HepG2 (cell line): ENCODE measurements around the gene EMC9. TPM values are rescaled to one million over a fixed set of nuclear protein-coding genes. Genes with fewer than 3 reads are reported as not detected.

Experiments
- FOXK2 ChIP-seq: fragments of 450-650 bp; IDR thresholded peaks from 2 replicates; pipeline ENCODE4 v1.6.1; 2016
- HBP1 ChIP-seq: IDR thresholded peaks from 2 replicates; pipeline ENCODE4 v1.6.1; 2016; ENCODE audit warnings: low read depth, control low read depth
- HNF1A ChIP-seq, 2 experiments: sonication (generic) in 1 of 2; formaldehyde crosslinking in 1 of 2; IDR thresholded peaks; 2 replicates each; pipeline versions ENCODE4 v1.4.0 to v1.6.1; 2016 to 2020; ENCODE audit warnings: borderline replicate concordance in 1 of 2, low read depth in 1 of 2, mild to moderate bottlenecking in 1 of 2, missing genetic modification reagents in 1 of 2
- MTF1 ChIP-seq: sonication (generic); formaldehyde crosslinking; IDR thresholded peaks from 2 replicates; pipeline ENCODE4 v1.5.0; 2020; ENCODE audit warnings: missing genetic modification reagents
- NR1H2 ChIP-seq: sonication (generic); formaldehyde crosslinking; IDR thresholded peaks from 2 replicates; pipeline ENCODE4 v1.8.1; 2022; ENCODE audit warnings: low read depth, missing genetic modification reagents, borderline replicate concordance
- ONECUT2 ChIP-seq: sonication (generic); formaldehyde crosslinking; IDR thresholded peaks from 2 replicates; pipeline ENCODE4 v1.4.0; 2020; ENCODE audit warnings: missing genetic modification reagents
- PBX2 ChIP-seq: IDR thresholded peaks from 2 replicates; pipeline ENCODE4 v1.6.1; 2016; ENCODE audit warnings: control low read depth
- PCBP1 ChIP-seq: fragments of 200-400 bp; formaldehyde crosslinking; IDR thresholded peaks from 2 replicates; pipeline ENCODE4 v1.6.1; 2017; ENCODE audit warnings: mild to moderate bottlenecking, low read depth, low read length, borderline replicate concordance
- PCBP2 ChIP-seq: fragments of 200-400 bp; formaldehyde crosslinking; optimal IDR thresholded peaks from 2 replicates; pipeline ENCODE3; 2018; ENCODE audit warnings: low read length, low read depth; ENCODE audit not compliant: poor library complexity, severe bottlenecking
- POLR2G ChIP-seq: fragments of 200-400 bp; formaldehyde crosslinking; IDR thresholded peaks from 2 replicates; pipeline ENCODE4 v1.6.1; 2018; ENCODE audit warnings: mild to moderate bottlenecking, low read depth, low read length, moderate library complexity
- SUZ12 ChIP-seq: fragments of 150-350 bp; IDR thresholded peaks from 2 replicates; pipeline ENCODE4 v1.6.1; 2014; ENCODE audit warnings: low read depth, low read length
- TFAP4 ChIP-seq: sonication (generic); IDR thresholded peaks from 2 replicates; pipeline ENCODE4 v1.6.1; 2016; ENCODE audit warnings: low read depth, borderline replicate concordance
- YY1 ChIP-seq: IDR thresholded peaks from 2 replicates; pipeline ENCODE4 v1.6.1; 2011; ENCODE audit warnings: low read length, low read depth, moderate library complexity, mild to moderate bottlenecking; ENCODE audit not compliant: insufficient read depth, insufficient replicate concordance
- ZBTB14 ChIP-seq: sonication (generic); formaldehyde crosslinking; IDR thresholded peaks from 2 replicates; pipeline ENCODE4 v1.4.0; 2020; ENCODE audit warnings: missing genetic modification reagents
- ZNF234 ChIP-seq: sonication (generic); formaldehyde crosslinking; conservative IDR thresholded peaks from 2 replicates; pipeline ENCODE4 v1.5.1; 2020; ENCODE audit warnings: mild to moderate bottlenecking, missing genetic modification reagents
- ZNF30 ChIP-seq: sonication (generic); formaldehyde crosslinking; IDR thresholded peaks from 2 replicates; pipeline ENCODE4 v1.5.0; 2020; ENCODE audit warnings: mild to moderate bottlenecking, missing genetic modification reagents
- ZNF552 ChIP-seq: sonication (generic); formaldehyde crosslinking; IDR thresholded peaks from 2 replicates; pipeline ENCODE4 v1.9.0; 2022; ENCODE audit warnings: missing genetic modification reagents, mild to moderate bottlenecking, borderline replicate concordance
- ZNF570 ChIP-seq: sonication (generic); formaldehyde crosslinking; IDR thresholded peaks from 2 replicates; pipeline ENCODE4 v1.4.0; 2020; ENCODE audit warnings: mild to moderate bottlenecking, missing genetic modification reagents, borderline replicate concordance
- polyA plus RNA-seq, 8 experiments: library from polyadenylated mRNA; depleted of rRNA in 3 of 8; stranded (reverse) in 7 of 8; unstranded in 1 of 8; fragments of >200 nt; fragmentation: Illumina TruSeq in 4 of 8; extraction: Trizol in 4 of 8; gene quantifications; 2 replicates each; pipeline versions ENCODE4 v1.2.1 to v1.2.3, GENCODE V29; 2011 to 2016; ENCODE audit warnings: low read depth in 4 of 8, missing spikeins in 1 of 8, mixed read lengths in 1 of 8; ENCODE audit not compliant: insufficient read depth in 1 of 8
- total RNA-seq, 5 experiments: library from RNA; depleted of rRNA; stranded (reverse); fragments of >200 nt; fragmentation: Illumina TruSeq; extraction: Trizol; gene quantifications; 2 replicates each; pipeline ENCODE4 v1.2.3, GENCODE V29; 2016; ENCODE audit warnings: low read depth in 1 of 5

EMC9 gene
- total and polyA plus RNA-seq, 2 of the 13 experiments (the other 11 are each of a cell fraction or from before 2014, with no cell fraction given), result 60.5 to 78.7 TPM

GRCh38 chr14:24135584-24135833 lies 5.9 kb downstream of the EMC9 start (continued):
- TF ChIP-seq YY1 (no peak), NR1H2 (CRISPR knock-in tag) (no peak), PBX2 (no peak), SUZ12 (no peak), HNF1A (IDR thresholded peaks at IDR 0.05; ENCODE audit: low read depth) (no peak), HNF1A (CRISPR knock-in tag; IDR thresholded peaks at IDR 0.05; ENCODE audit: borderline replicate concordance) (no peak), ZNF234 (CRISPR knock-in tag) (no peak), TFAP4 (no peak), PCBP2 (no peak), PCBP1 (no peak), ZNF570 (no peak), HBP1 (CRISPR knock-in tag) (no peak; the same call in 1 of the 2 replicates), ONECUT2 (CRISPR knock-in tag) (no peak), MTF1 (CRISPR knock-in tag) (no peak), POLR2G (no peak), ZBTB14 (CRISPR knock-in tag) (no peak), ZNF30 (CRISPR knock-in tag) (no peak), ZNF552 (CRISPR knock-in tag) (no peak), FOXK2 (no peak)
